MV-4-11 (cell line): ENCODE data around the gene CDH11.

Experiments
- DNase-seq: peaks from one replicate; lab custom pipeline; 2025; lab: John Stamatoyannopoulos, UW

The CDH11 gene

DNA sequence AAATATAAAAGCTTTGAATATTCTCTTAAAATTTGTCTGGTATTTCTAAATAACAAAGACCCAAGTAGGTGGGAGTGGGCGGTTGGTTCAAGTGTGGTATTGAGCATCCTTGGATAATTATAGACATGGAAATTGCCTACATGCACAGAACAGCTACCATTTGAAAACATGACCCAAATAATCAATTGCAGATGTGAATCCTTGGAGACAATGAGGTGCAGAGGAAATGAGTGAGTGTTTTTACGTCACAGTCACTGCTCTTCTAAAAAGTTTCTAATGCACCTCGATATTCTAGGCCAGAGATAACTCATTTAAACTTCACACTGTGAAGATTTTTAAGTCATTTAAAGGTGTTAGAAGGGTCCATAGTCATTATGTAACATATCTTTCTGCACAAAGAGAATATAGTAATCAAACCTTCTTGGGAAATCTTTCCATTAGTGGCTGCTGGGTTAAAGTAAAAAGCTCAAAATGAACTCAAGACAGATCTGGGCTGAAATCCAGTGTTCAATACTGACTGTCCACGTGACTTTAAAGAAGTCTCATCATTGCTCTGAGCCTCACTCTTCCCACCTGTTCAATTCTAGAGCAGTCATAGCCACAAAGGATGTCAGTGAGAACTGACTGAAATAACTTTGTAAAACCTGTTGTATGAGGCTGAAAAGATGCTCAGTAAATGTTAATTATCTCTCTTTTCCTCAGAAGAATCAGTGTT lies 144.5 kb downstream of the CDH11 start:
- no peak for DNase-seq

DNA sequence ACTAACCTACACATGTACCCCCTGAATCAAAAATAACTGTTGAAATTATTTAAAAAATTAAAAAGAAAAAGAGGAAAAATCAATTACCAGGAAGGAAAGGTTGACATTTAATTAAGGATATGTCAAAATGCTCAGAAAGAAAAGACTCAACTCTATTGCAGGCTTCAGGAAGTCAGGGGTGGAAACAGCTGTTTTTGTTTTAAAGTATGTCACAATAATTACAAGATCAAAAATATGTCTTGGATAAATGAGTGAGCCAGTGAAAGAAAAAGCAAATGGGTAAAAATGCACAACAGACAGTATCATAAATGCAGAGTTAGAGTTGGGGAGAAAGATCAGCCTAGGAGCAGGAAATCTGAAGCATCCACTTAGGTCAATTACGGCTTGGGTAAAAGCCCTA lies 146.0 kb downstream of the CDH11 start:
- DNase-seq, result no peak

GRCh38 chr16:64974381-64974780 lies 147.5 kb downstream of the CDH11 start:
- DNase-seq, result no peak

DNA sequence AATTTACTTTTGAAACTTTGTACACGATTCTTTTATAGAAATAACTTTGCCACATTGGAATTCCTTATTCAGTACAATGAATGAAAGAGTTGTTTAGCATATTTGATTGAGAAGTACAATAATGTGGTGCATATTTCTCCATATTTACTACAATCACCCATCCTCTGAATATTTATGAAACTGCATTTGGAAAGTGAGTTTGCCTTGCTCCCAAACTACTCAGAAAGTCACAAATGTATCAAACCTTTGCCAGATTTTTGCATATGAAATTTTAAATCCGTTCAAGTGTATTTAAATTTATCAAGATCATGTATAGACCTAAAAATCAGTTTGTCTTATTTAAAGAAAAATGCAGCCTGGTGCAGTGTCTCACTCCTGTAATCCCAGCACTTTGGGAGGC lies 148.7 kb downstream of the CDH11 start:
- DNase-seq, result no peak

GRCh38 chr16:64971171-64971570 lies 150.7 kb downstream of the CDH11 start:
- no peak for DNase-seq

GRCh38 chr16:64969221-64969620 lies 152.6 kb downstream of the CDH11 start:
- DNase-seq, result no peak

DNA sequence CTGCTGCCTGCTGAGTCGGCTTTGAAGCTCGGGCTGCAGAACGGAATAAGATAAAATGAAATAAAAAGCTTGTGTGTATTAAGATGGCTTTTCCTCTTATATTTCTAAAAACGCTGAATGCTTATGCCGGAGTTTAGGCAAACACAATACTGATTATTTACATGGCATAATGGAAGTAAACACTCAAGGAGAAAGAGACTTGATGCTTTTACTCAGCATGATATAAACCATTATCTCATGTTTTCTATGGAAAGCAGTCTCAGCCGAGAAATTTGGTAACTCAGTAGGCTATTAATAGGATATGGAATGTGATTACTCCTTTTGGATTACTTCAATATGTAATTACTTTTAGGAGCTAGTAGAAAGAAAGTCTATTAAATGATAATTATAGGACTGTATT lies 153.3 kb downstream of the CDH11 start:
- DNase-seq, result no peak

GRCh38 chr16:64964126-64964540 lies 157.7 kb downstream of the CDH11 start:
- DNase-seq, result no peak

GRCh38 chr16:64962786-64963185 lies 159.1 kb downstream of the CDH11 start:
- DNase-seq, result no peak

- no peak for DNase-seq
These were observed 164.6 kb downstream of the CDH11 start for GRCh38 chr16:64957246-64957645.

DNA sequence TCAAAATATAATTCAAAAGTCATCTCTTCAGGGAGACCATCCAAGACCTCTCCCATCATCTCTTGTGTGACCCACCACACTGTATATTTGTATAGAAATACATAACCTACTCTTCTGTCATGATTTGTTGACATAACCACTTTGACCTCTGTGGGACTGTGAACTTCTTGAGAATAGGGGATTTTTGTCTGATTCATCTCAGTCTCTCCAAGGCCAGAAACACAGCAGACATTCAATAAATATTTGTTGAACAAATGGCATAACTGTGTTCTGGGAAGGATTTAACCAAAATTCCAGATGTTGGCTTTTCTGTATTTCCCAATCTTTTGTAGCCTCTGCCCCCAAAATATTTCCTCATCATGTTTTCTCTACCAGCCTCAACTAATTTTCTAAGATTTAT lies 169.7 kb downstream of the CDH11 start:
- no peak for DNase-seq

DNA sequence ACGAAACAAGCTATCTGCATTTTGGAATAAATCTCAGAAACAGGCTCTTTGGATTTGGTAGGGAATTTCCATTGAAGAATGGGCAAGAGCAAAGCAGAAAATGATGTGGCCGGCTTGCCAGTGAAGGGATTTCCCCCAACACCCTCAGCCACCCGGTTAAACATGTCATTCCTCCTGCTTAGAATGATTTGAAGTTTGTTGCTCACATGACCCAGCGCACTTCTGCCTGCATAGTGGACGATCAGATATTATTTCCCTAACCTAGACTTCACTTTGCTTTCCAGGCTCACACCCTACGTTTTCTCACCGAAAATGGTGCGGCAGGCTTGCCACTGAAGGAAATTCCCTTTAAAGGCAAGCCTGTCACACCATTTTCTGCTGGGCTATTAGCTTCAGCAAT lies 170.7 kb downstream of the CDH11 start:
- no peak for DNase-seq

GRCh38 chr16:64950731-64951130 lies 171.1 kb downstream of the CDH11 start:
- DNase-seq, result no peak

GRCh38 chr16:64950262-64950661 lies 171.6 kb downstream of the CDH11 start:
- no peak for DNase-seq

- DNase-seq, result no peak
These were observed 173.8 kb downstream of the CDH11 start for GRCh38 chr16:64948056-64948455.

DNA sequence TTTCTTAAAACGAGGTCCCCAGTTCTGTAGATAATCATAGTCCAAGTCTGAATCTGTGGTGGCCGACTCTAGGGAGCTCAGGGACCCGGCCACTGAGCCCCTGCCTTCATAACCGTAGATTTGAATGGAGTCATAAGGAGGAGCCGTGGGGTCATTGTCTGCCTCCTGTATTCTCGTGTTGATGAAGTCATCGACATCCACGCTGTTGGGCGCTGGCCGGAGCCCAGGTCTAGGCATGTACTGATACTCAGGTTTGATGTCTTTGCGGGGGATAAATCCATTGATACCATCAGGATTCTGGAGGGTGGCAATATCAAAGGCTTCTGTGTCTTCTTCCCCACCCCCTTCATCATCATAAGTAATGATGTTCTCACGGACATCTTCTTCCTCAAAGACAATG lies 174.2 kb downstream of the CDH11 start:
- DNase-seq, result no peak

DNA sequence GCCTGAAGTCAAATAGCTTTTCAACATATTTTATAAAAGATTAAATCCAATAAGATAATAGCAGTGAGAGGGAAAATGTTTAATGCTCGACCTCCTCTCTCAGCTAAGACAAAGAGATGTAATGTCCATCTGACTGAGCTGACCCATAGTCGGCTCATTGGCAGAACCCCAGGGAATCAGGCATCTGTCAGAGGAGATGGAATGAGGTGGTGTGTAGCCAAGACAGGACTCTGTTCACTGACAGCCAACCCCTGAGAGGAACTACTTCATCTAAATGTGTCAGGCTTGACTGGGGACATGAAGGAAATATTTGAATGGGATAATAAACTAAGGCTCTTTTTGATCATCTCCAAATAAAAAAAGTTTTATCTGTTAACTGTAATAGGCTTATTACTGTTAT lies 188.0 kb downstream of the CDH11 start:
- DNase-seq, result no peak

GRCh38 chr16:64926476-64926875 lies 195.4 kb downstream of the CDH11 start:
- no peak for DNase-seq

DNA sequence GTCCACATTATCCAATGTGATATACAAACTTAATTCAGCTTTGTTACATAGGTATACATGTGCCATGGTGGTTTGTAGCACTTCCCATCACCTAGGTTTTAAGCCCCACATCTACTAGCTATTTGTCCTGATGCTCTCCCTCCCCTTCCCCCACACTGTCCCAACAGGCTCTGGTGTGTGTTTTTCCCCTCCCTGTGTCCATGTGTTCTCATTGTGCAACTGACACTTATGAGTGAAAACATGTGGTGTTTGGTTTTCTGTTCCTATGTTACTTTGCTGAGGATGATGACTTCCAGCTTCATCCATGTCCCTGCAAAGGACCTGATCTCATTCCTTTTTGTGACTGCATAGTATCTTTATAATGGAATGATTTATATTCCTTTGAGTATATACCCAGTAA lies 196.7 kb downstream of the CDH11 start:
- no peak for DNase-seq

DNA sequence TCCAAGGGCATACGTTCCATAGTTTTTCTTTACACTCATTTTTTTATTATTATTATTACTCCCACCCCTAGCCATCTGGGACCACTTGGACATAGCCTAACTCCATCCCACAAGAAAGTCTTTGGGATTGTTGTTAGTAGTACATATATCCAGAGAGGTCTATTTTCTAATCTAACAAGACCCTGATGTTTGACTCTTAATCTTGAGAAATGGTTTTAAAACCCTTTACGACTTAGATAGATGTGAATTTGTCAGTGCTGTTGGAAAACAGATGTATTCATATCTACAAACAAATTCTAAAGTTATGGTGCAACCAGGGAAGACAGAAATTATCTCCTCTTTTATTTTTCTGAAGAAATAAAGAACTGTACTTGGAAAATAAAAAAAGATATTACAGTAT lies 197.8 kb downstream of the CDH11 start:
- DNase-seq, result no peak

GRCh38 chr16:64919929-64920607 lies 201.8 kb downstream of the CDH11 start:
- DNase-seq, result no peak

DNA sequence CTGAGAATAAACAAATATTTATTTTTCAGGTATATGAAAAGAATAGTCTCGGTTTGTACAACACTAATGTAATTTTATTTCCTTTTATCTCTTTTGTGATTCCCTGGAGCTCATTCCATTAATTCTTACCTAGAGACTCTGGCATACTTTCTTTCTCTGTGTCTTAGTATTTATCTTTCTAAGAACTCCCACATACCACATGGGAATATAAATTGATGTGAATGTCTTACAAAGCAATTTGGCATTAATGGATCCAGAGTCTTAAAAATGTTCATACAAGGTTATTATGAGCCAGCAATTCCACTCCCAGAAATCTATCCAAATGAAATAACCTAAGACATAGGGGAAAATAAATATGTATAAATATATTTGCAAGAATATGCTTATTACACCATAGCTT lies 202.7 kb downstream of the CDH11 start:
- DNase-seq, result no peak

DNA sequence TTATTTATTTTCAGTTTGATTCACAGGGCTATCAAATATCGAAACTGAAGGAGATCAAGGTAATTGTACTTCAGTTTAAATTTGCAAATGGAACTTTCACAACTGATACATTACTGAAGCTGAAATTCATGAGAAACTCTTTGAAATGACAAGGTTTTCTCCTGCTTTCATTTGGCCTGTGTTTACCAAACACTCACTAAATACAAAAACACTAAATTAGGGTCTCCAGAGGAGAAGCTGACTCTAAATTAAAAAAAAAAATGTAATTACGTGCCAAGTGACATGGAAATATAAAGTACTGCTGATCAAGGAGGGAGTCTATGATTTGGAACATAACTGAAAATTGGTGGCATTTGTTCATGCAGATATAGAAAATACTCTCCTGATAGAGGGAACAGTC lies 205.8 kb downstream of the CDH11 start:
- DNase-seq, result no peak

GRCh38 chr16:64910356-64910755 lies 211.5 kb downstream of the CDH11 start:
- no peak for DNase-seq
